CD4-positive, alpha-beta T cell (primary cell): ENCODE results near the gene PRKCSH. TPM values are rescaled to one million over a fixed set of nuclear protein-coding genes. Genes with fewer than 3 reads are reported as not detected.

Experiments used
- ATAC-seq: fragments of 200-7000 bp; cut with Tn5 transposase; one replicate; pipeline ENCODE4 v1.10.0; 2022; ENCODE audit warnings: mild to moderate bottlenecking; ENCODE audit not compliant: poor library complexity
- CTCF ChIA-PET: fragments of 350-600 bp; sonication (Branson Sonifier 250); formaldehyde crosslinking; loops from one replicate; lab custom pipeline; 2021; ENCODE audit warnings: antibody characterized with exemption, inconsistent platforms; lab: Charles Lee
- POLR2A ChIA-PET: fragments of 350-600 bp; sonication (Branson Sonifier 250); formaldehyde crosslinking; loops from one replicate; lab custom pipeline; 2021; ENCODE audit warnings: antibody characterized with exemption, inconsistent platforms; lab: Charles Lee
- DNase-seq, 14 experiments: peaks; one replicate each; pipeline ENCODE4 v3.0.0-alpha.2; 2013 to 2020; ENCODE audit warnings: mixed read lengths in 2 of 14
- H3K27ac ChIP-seq, 2 donors: one replicate each; pipeline versions ENCODE4 v1.5.1 to v1.7.0; 2013; ENCODE audit warnings: low read length in 2 of 2, low read depth in 1 of 2, mild to moderate bottlenecking in 1 of 2
- H3K27me3 ChIP-seq, 2 experiments: 1 replicate in 1 of 2; 2 replicates in 1 of 2; pipeline versions ENCODE4 v1.6.1 to v1.7.0; 2013; ENCODE audit warnings: low read length in 2 of 2, control low read depth in 1 of 2, mild to moderate bottlenecking in 1 of 2, moderate library complexity in 1 of 2; ENCODE audit not compliant: insufficient read depth in 2 of 2, control insufficient read depth in 1 of 2
- H3K36me3 ChIP-seq: one replicate; pipeline ENCODE4 v1.6.1; 2013; ENCODE audit warnings: low read length, control low read depth; ENCODE audit not compliant: insufficient read depth
- H3K4me1 ChIP-seq: one replicate; pipeline ENCODE4 v1.6.1; 2013; ENCODE audit warnings: low read length, control low read depth; ENCODE audit not compliant: insufficient read depth
- H3K4me3 ChIP-seq: one replicate; pipeline ENCODE4 v1.5.1; 2013; ENCODE audit warnings: mild to moderate bottlenecking, low read length, moderate library complexity
- H3K9me3 ChIP-seq, 2 experiments: 1 replicate in 1 of 2; 2 replicates in 1 of 2; pipeline versions ENCODE4 v1.6.1 to v1.7.0; 2013; ENCODE audit warnings: low read length in 2 of 2, mild to moderate bottlenecking in 2 of 2, control low read depth in 1 of 2, moderate library complexity in 1 of 2; ENCODE audit not compliant: control insufficient read depth in 1 of 2, insufficient read depth in 1 of 2
- H3K27ac Mint-ChIP-seq: one replicate; pipeline ENCODE4 v1.8.0; 2020; ENCODE audit warnings: mixed read lengths
- H3K27me3 Mint-ChIP-seq: one replicate; pipeline ENCODE4 v1.8.0; 2021; ENCODE audit warnings: mixed read lengths
- H3K36me3 Mint-ChIP-seq: one replicate; pipeline ENCODE4 v1.8.0; 2021; ENCODE audit warnings: low read depth, mixed read lengths
- H3K4me1 Mint-ChIP-seq: one replicate; pipeline ENCODE4 v1.8.0; 2021; ENCODE audit warnings: low read depth, mixed read lengths
- H3K4me3 Mint-ChIP-seq: one replicate; pipeline ENCODE4 v1.8.0; 2020; ENCODE audit warnings: mild to moderate bottlenecking, mixed read lengths
- H3K9me3 Mint-ChIP-seq: one replicate; pipeline ENCODE4 v1.8.0; 2020; ENCODE audit warnings: mixed read lengths
- CTCF ChIP-seq: fragments of 200-600 bp; IDR thresholded peaks from one replicate; pipeline ENCODE4 v1.8.0; 2022; ENCODE audit warnings: antibody characterized with exemption, mild to moderate bottlenecking
- intact Hi-C, 2 experiments: fragments of 100-400 bp; cut with DNase I in 1 of 2; cut with micrococcal nuclease in 1 of 2; formaldehyde crosslinking; loops; one replicate each; pipeline versions ENCODE4 v1.15.1 to v1.9.0; 2023 to 2025; cut with DNase I, micrococcal nuclease
- total RNA-seq, 174 experiments: library from RNA in 2 of 174; stranded (reverse) in 2 of 174; gene quantifications; one replicate each; pipeline ENCODE4 v1.2.3 and lab custom pipeline; 2021 to 2026

Gene PRKCSH
- total RNA-seq, 2 experiments from 2014 or later, result 257 to 260 TPM

DNA sequence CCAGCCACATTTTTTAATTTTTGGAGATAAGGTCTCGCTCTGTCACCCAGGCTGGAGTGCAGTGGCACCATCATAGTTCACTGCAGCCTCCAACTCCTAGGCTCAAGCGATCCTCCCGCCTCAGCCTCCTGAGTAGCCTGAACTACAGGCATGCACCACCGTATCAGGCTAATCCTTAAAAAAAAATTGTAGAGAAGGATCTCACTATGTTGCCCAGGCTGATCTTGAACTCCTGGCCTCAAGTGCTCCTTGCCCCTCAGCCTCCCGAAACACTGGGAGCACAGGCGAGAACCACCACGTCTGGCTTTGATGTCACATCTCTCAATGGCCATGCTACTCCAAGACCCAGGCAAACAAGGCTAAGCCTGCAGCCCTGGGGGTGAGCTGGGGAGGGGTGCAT, 21.2 kb downstream of the PRKCSH start:
- TF ChIP-seq CTCF, result no peak
- Histone ChIP-seq H3K36me3 (no peaks in the 10 kb centered on the region), H3K27me3 (no peaks in the 10 kb centered on the region), H3K4me1 (no peaks in the 10 kb centered on the region), H3K9me3 (no peaks in the 10 kb centered on the region), H3K4me3 (no peak overlapping the region), H3K27ac (no peak overlapping the region)
- ChIA-PET CTCF (no interaction called here), POLR2A (no interaction called here)
- DNase-seq, result no peak
- no peaks in the 10 kb centered on the region for H3K4me1 Mint-ChIP-seq
- H3K9me3 Mint-ChIP-seq, result no peaks in the 10 kb centered on the region
- no peak for ATAC-seq
- intact Hi-C loops, result no loop called here
- H3K36me3 Mint-ChIP-seq, result no peaks in the 10 kb centered on the region
- H3K27me3 Mint-ChIP-seq, result peaks cover 23% of the 10 kb centered on the region
- H3K27ac Mint-ChIP-seq, result no peak overlapping the region
- H3K4me3 Mint-ChIP-seq, result no peak overlapping the region

- Mint-ChIP-seq H3K4me3 (no peak overlapping the region), H3K36me3 (no peaks in the 10 kb centered on the region), H3K9me3 (no peaks in the 10 kb centered on the region), H3K4me1 (no peaks in the 10 kb centered on the region), H3K27ac (no peak overlapping the region), H3K27me3 (peaks cover 23% of the 10 kb centered on the region)
- H3K27ac ChIP-seq, result no peak overlapping the region
- POLR2A ChIA-PET, result no interaction called here
- no peaks in the 10 kb centered on the region for H3K9me3 ChIP-seq
- CTCF ChIA-PET, result no interaction called here
- no peaks in the 10 kb centered on the region for H3K27me3 ChIP-seq
- H3K4me1 ChIP-seq, result no peaks in the 10 kb centered on the region
- no peaks in the 10 kb centered on the region for H3K36me3 ChIP-seq
- ATAC-seq (no peak), DNase-seq (no peak)
- H3K4me3 ChIP-seq, result no peak overlapping the region
- intact Hi-C loops, result no loop called here
- no peak for TF ChIP-seq CTCF
These were observed 21.7 kb downstream of the PRKCSH start for GRCh38 chr19:11457115-11457514.

- DNase-seq (no peak), ATAC-seq (no peak)
- Histone ChIP-seq H3K4me1 (no peaks in the 10 kb centered on the region), H3K9me3 (no peaks in the 10 kb centered on the region), H3K36me3 (no peaks in the 10 kb centered on the region), H3K4me3 (no peak overlapping the region), H3K27ac (no peak overlapping the region), H3K27me3 (no peaks in the 10 kb centered on the region)
- Mint-ChIP-seq H3K36me3 (no peaks in the 10 kb centered on the region), H3K4me1 (no peaks in the 10 kb centered on the region), H3K4me3 (no peak overlapping the region), H3K9me3 (no peaks in the 10 kb centered on the region), H3K27me3 (peaks cover 23% of the 10 kb centered on the region), H3K27ac (no peak overlapping the region)
- intact Hi-C loops, result no loop called here
- POLR2A ChIA-PET, result no interaction called here
- TF ChIP-seq CTCF, result no peak
- CTCF ChIA-PET, result no interaction called here
These were observed 22.4 kb downstream of the PRKCSH start for GRCh38 chr19:11457831-11458230.
